HepG2 (cell line): Measurements from ENCODE around the gene PEX3. TPM values are rescaled to one million over a fixed set of nuclear protein-coding genes. Genes with fewer than 3 reads are reported as not detected.
A peak's percentile ranks its signal among the peaks of the same experiment; 100 is the strongest.

ENCODE experiments used
- CREM ChIP-seq, 2 experiments: sonication (generic) in 1 of 2; formaldehyde crosslinking in 1 of 2; IDR thresholded peaks; 2 replicates each; pipeline versions ENCODE4 v1.4.0 to v1.6.1; 2016 to 2020; ENCODE audit warnings: antibody characterized with exemption in 1 of 2, mild to moderate bottlenecking in 1 of 2, missing genetic modification reagents in 1 of 2
- FOXA3 ChIP-seq: IDR thresholded peaks from 2 replicates; pipeline ENCODE4 v1.6.1; 2016; ENCODE audit warnings: missing genetic modification reagents, missing compliant biosample characterization
- HOXD1 ChIP-seq: sonication (generic); formaldehyde crosslinking; IDR thresholded peaks from 2 replicates; pipeline ENCODE4 v1.5.0; 2020; ENCODE audit warnings: missing genetic modification reagents
- KLF11 ChIP-seq: IDR thresholded peaks from 2 replicates; pipeline ENCODE4 v1.6.1; 2016; ENCODE audit warnings: missing compliant biosample characterization
- NFE2L2 ChIP-seq: fragments of 150-350 bp; IDR thresholded peaks from 2 replicates; pipeline ENCODE4 v1.6.1; 2014; ENCODE audit warnings: low read length
- NFIC ChIP-seq: IDR thresholded peaks from 2 replicates; pipeline ENCODE4 v1.6.1; 2012; ENCODE audit warnings: mild to moderate bottlenecking, low read length, inconsistent platforms
- POGZ ChIP-seq: sonication (generic); formaldehyde crosslinking; IDR thresholded peaks from 2 replicates; pipeline ENCODE4 v1.4.0; 2020; ENCODE audit warnings: mild to moderate bottlenecking, missing genetic modification reagents
- SAP130 ChIP-seq: IDR thresholded peaks from 2 replicates; pipeline ENCODE4 v1.6.1; 2016; ENCODE audit warnings: low read depth
- SIX1 ChIP-seq: sonication (generic); formaldehyde crosslinking; IDR thresholded peaks from 2 replicates; pipeline ENCODE4 v1.4.0; 2020; ENCODE audit warnings: missing genetic modification reagents, borderline replicate concordance
- SP140L ChIP-seq: sonication (generic); formaldehyde crosslinking; IDR thresholded peaks from 2 replicates; pipeline ENCODE4 v1.4.0; 2020; ENCODE audit warnings: missing genetic modification reagents, borderline replicate concordance
- TCF7 ChIP-seq: sonication (generic); IDR thresholded peaks from 2 replicates; pipeline ENCODE4 v1.6.1; 2016; ENCODE audit warnings: antibody characterized with exemption, low read depth
- TCF7L2 ChIP-seq: IDR thresholded peaks from 2 replicates; pipeline ENCODE4 v1.6.1; 2011; ENCODE audit warnings: mild to moderate bottlenecking, low read depth, low read length, moderate library complexity
- TOE1 ChIP-seq: sonication (generic); formaldehyde crosslinking; IDR thresholded peaks from 2 replicates; pipeline ENCODE4 v1.4.0; 2020; ENCODE audit warnings: mild to moderate bottlenecking, missing genetic modification reagents
- ZFP36 ChIP-seq: fragments of 150-350 bp; IDR thresholded peaks from 2 replicates; pipeline ENCODE4 v1.6.1; 2018; ENCODE audit warnings: borderline replicate concordance, low read length, low read depth; ENCODE audit not compliant: partially characterized antibody
- ZNF10 ChIP-seq: sonication (generic); formaldehyde crosslinking; IDR thresholded peaks from 2 replicates; pipeline ENCODE4 v1.4.0; 2020; ENCODE audit warnings: mild to moderate bottlenecking, low read depth, missing genetic modification reagents, borderline replicate concordance
- ZNF33B ChIP-seq: sonication (generic); formaldehyde crosslinking; IDR thresholded peaks from 2 replicates; pipeline ENCODE4 v1.5.1; 2020; ENCODE audit warnings: mild to moderate bottlenecking, missing genetic modification reagents
- ZNF572 ChIP-seq: sonication (generic); formaldehyde crosslinking; IDR thresholded peaks from 2 replicates; pipeline ENCODE4 v1.5.1; 2020; ENCODE audit warnings: mild to moderate bottlenecking, missing genetic modification reagents
- ZNF703 ChIP-seq: sonication (generic); formaldehyde crosslinking; IDR thresholded peaks from 2 replicates; pipeline ENCODE4 v1.5.1; 2020; ENCODE audit warnings: missing genetic modification reagents, mild to moderate bottlenecking, moderate library complexity, borderline replicate concordance
- ZNF772 ChIP-seq: sonication (generic); formaldehyde crosslinking; IDR thresholded peaks from 2 replicates; pipeline ENCODE4 v1.5.0; 2020; ENCODE audit warnings: mild to moderate bottlenecking, missing genetic modification reagents
- polyA plus RNA-seq, 8 experiments: library from polyadenylated mRNA; depleted of rRNA in 3 of 8; stranded (reverse) in 7 of 8; unstranded in 1 of 8; fragments of >200 nt; fragmentation: Illumina TruSeq in 4 of 8; extraction: Trizol in 4 of 8; gene quantifications; 2 replicates each; pipeline versions ENCODE4 v1.2.1 to v1.2.3, GENCODE V29; 2011 to 2016; ENCODE audit warnings: low read depth in 4 of 8, missing spikeins in 1 of 8, mixed read lengths in 1 of 8; ENCODE audit not compliant: insufficient read depth in 1 of 8
- total RNA-seq, 5 experiments: library from RNA; depleted of rRNA; stranded (reverse); fragments of >200 nt; fragmentation: Illumina TruSeq; extraction: Trizol; gene quantifications; 2 replicates each; pipeline ENCODE4 v1.2.3, GENCODE V29; 2016; ENCODE audit warnings: low read depth in 1 of 5
- TF ChIP-seq, protein P1 (sequence below): IDR thresholded peaks from 2 replicates; pipeline ENCODE4 v1.4.0; 2020; ENCODE audit warnings: mild to moderate bottlenecking, missing genetic modification reagents
- TF ChIP-seq, protein P2 (sequence below): IDR thresholded peaks from 2 replicates; pipeline ENCODE4 v1.6.1; 2016; ENCODE audit warnings: missing genetic modification reagents, missing compliant biosample characterization
- TF ChIP-seq, protein P3 (sequence below): IDR thresholded peaks from 2 replicates; pipeline ENCODE4 v1.6.1; 2012; ENCODE audit warnings: low read depth, low read length, improper control_type of control experiment
- TF ChIP-seq, protein P4 (sequence below): sonication (generic); formaldehyde crosslinking; IDR thresholded peaks from 2 replicates; pipeline ENCODE4 v1.5.0; 2020; ENCODE audit warnings: mild to moderate bottlenecking, missing genetic modification reagents

PEX3 gene
- total and polyA plus RNA-seq, 2 of the 13 experiments (the other 11 are each of a cell fraction or from before 2014, with no cell fraction given), result 30.9 to 40.8 TPM

DNA sequence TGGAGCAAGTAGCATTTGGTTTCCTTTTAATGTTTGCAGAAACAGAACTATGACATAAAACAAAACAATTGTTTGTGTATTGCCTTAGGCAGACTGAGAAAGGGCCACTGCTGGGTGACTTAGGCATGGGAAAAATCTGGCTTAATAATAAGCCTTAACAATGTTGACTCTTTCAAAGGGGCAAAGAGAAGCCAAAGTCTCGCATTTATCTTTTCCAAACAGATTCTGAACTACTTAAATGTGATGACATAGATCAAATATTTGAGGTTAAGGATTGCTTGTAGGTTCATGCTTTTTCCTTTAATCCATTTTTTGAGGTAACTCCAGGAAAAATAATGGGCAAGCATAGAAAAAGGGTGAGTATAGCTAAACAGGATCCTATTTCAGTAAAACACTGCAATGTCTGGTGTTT, 39.7 kb upstream of the PEX3 start (continued):
- TF ChIP-seq, protein P1, sequence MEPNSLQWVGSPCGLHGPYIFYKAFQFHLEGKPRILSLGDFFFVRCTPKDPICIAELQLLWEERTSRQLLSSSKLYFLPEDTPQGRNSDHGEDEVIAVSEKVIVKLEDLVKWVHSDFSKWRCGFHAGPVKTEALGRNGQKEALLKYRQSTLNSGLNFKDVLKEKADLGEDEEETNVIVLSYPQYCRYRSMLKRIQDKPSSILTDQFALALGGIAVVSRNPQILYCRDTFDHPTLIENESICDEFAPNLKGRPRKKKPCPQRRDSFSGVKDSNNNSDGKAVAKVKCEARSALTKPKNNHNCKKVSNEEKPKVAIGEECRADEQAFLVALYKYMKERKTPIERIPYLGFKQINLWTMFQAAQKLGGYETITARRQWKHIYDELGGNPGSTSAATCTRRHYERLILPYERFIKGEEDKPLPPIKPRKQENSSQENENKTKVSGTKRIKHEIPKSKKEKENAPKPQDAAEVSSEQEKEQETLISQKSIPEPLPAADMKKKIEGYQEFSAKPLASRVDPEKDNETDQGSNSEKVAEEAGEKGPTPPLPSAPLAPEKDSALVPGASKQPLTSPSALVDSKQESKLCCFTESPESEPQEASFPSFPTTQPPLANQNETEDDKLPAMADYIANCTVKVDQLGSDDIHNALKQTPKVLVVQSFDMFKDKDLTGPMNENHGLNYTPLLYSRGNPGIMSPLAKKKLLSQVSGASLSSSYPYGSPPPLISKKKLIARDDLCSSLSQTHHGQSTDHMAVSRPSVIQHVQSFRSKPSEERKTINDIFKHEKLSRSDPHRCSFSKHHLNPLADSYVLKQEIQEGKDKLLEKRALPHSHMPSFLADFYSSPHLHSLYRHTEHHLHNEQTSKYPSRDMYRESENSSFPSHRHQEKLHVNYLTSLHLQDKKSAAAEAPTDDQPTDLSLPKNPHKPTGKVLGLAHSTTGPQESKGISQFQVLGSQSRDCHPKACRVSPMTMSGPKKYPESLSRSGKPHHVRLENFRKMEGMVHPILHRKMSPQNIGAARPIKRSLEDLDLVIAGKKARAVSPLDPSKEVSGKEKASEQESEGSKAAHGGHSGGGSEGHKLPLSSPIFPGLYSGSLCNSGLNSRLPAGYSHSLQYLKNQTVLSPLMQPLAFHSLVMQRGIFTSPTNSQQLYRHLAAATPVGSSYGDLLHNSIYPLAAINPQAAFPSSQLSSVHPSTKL, result peak; percentile 98
- TF ChIP-seq SP140L, result 0 out of 2 replicates have a peak, but pooled peaks have one; percentile 68
- no peak for TF ChIP-seq ZNF572 (CRISPR knock-in tag)
- no peak for TF ChIP-seq NFE2L2
- TF ChIP-seq, protein P2, sequence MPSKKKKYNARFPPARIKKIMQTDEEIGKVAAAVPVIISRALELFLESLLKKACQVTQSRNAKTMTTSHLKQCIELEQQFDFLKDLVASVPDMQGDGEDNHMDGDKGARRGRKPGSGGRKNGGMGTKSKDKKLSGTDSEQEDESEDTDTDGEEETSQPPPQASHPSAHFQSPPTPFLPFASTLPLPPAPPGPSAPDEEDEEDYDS, result 0 out of 2 replicates have a peak, but pooled peaks have one; percentile 35
- peak; percentile 70 for TF ChIP-seq SAP130
- TF ChIP-seq ZFP36, result no peak
- TF ChIP-seq ZNF33B (CRISPR knock-in tag), result no peak
- no peak for TF ChIP-seq ZNF703 (CRISPR knock-in tag)
- no peak for TF ChIP-seq ZNF10
- peak; percentile 91 for TF ChIP-seq TOE1 (CRISPR knock-in tag)
- TF ChIP-seq, protein P3, sequence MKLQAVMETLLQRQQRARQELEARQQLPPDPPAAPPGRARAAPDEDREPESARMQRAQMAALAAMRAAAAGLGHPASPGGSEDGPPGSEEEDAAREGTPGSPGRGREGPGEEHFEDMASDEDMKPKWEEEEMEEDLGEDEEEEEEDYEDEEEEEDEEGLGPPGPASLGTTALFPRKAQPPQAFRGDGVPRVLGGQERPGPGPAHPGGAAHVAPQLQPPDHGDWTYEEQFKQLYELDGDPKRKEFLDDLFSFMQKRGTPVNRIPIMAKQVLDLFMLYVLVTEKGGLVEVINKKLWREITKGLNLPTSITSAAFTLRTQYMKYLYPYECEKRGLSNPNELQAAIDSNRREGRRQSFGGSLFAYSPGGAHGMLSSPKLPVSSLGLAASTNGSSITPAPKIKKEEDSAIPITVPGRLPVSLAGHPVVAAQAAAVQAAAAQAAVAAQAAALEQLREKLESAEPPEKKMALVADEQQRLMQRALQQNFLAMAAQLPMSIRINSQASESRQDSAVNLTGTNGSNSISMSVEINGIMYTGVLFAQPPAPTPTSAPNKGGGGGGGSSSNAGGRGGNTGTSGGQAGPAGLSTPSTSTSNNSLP, result peak; percentile 83
- peak; percentile 90 for TF ChIP-seq TCF7
- TF ChIP-seq HOXD1 (CRISPR knock-in tag), result no peak
- peak; percentile 68 for TF ChIP-seq TCF7L2
- TF ChIP-seq SIX1, result peak; percentile 87
- TF ChIP-seq NFIC, result peak; percentile 90
- TF ChIP-seq, protein P4, sequence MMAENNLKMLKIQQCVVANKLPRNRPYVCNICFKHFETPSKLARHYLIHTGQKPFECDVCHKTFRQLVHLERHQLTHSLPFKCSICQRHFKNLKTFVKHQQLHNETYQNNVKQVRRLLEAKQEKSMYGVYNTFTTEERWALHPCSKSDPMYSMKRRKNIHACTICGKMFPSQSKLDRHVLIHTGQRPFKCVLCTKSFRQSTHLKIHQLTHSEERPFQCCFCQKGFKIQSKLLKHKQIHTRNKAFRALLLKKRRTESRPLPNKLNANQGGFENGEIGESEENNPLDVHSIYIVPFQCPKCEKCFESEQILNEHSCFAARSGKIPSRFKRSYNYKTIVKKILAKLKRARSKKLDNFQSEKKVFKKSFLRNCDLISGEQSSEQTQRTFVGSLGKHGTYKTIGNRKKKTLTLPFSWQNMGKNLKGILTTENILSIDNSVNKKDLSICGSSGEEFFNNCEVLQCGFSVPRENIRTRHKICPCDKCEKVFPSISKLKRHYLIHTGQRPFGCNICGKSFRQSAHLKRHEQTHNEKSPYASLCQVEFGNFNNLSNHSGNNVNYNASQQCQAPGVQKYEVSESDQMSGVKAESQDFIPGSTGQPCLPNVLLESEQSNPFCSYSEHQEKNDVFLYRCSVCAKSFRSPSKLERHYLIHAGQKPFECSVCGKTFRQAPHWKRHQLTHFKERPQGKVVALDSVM (CRISPR knock-in tag), result no peak
- TF ChIP-seq KLF11, result peak; percentile 44; the same call in 1 of the 2 replicates
- no peak for TF ChIP-seq ZNF772 (CRISPR knock-in tag)
- peak; percentile 93 for TF ChIP-seq FOXA3 (CRISPR knock-in tag)
- peak; percentile 52; the same call in 1 of the 2 replicates for TF ChIP-seq POGZ
- peak; percentile 85; the same call in 1 of the 2 replicates for TF ChIP-seq CREM (IDR thresholded peaks at IDR 0.05)
- TF ChIP-seq CREM (CRISPR knock-in tag; IDR thresholded peaks at IDR 0.05), result no peak
